Thymus (tissue), 11 donors: ENCODE measurements around the gene AHR. TPM values are rescaled to one million over a fixed set of nuclear protein-coding genes. Genes with fewer than 3 reads are reported as not detected.

ENCODE experiments used
- DNase-seq, 9 donors: peaks; one replicate each; pipeline ENCODE4 v3.0.0-alpha.2; 2013; ENCODE audit warnings: low spot score in 9 of 9, low read depth in 6 of 9, missing footprints in 1 of 9
- H3K27ac ChIP-seq, 2 donors: one replicate each; pipeline ENCODE4 v1.5.1; 2013; ENCODE audit warnings: control low read depth in 1 of 2, low read depth in 1 of 2, low read length in 1 of 2, mild to moderate bottlenecking in 1 of 2, moderate library complexity in 1 of 2
- H3K27me3 ChIP-seq, 2 donors: one replicate each; pipeline ENCODE4 v1.5.1; 2013; ENCODE audit warnings: low read length in 1 of 2; ENCODE audit not compliant: control insufficient read depth in 2 of 2, insufficient read depth in 1 of 2
- H3K36me3 ChIP-seq, 2 donors: one replicate each; pipeline ENCODE4 v1.5.1; 2013; ENCODE audit warnings: low read length in 1 of 2, mild to moderate bottlenecking in 1 of 2, moderate library complexity in 1 of 2; ENCODE audit not compliant: control insufficient read depth in 2 of 2, insufficient read depth in 2 of 2
- H3K4me1 ChIP-seq, 2 donors: one replicate each; pipeline ENCODE4 v1.5.1; 2013; ENCODE audit warnings: low read length in 2 of 2; ENCODE audit not compliant: control insufficient read depth in 2 of 2, insufficient read depth in 2 of 2
- H3K4me3 ChIP-seq, 2 donors: one replicate each; pipeline ENCODE4 v1.5.1; 2013; ENCODE audit warnings: low read length in 2 of 2, control low read depth in 1 of 2, mild to moderate bottlenecking in 1 of 2
- H3K9me3 ChIP-seq, 2 donors: one replicate each; pipeline ENCODE4 v1.5.1; 2013; ENCODE audit warnings: low read length in 1 of 2, mild to moderate bottlenecking in 1 of 2; ENCODE audit not compliant: control insufficient read depth in 2 of 2, insufficient read depth in 1 of 2
- WGBS: extraction: QIAGEN DNeasy Blood & Tissue Kit; methylation state at CpG from one replicate; pipeline ENCODE4 v1.1.7; 2013; 5-methylcytosine and 5-hydroxymethylcytosine counted together
- polyA plus RNA-seq: library from polyadenylated mRNA; stranded (reverse); fragments of 200-250 nt; gene quantifications from one replicate; pipeline ENCODE4 v1.2.3, GENCODE V29; 2013
- total RNA-seq: library from RNA; stranded (reverse); fragments of 120-200 nt; gene quantifications from one replicate; pipeline ENCODE4 v1.2.4, GENCODE V29; 2013
- donor health status: healthy.

Gene AHR
- total and polyA plus RNA-seq, 2 donors, result 16.8 to 41.7 TPM

GRCh38 chr7:17311194-17311593 is 12.7 kb downstream of the AHR start:
- no peaks in the 10 kb centered on the region for H3K36me3 ChIP-seq
- DNase-seq, result no peak
- no peaks in the 10 kb centered on the region for H3K4me1 ChIP-seq
- no peak overlapping the region for H3K27ac ChIP-seq
- no peak overlapping the region for H3K4me3 ChIP-seq
- 98% methylated on average over 4 of the region's 4 CpGs for WGBS
- no peaks in the 10 kb centered on the region for H3K9me3 ChIP-seq
- H3K27me3 ChIP-seq, result no peaks in the 10 kb centered on the region

GRCh38 chr7:17311952-17312351 is 13.5 kb downstream of the AHR start:
- H3K27me3 ChIP-seq, result no peaks in the 10 kb centered on the region
- no peak overlapping the region for H3K27ac ChIP-seq
- no peak overlapping the region for H3K4me3 ChIP-seq
- WGBS, result 93% methylated on average over 3 of the region's 3 CpGs
- no peaks in the 10 kb centered on the region for H3K36me3 ChIP-seq
- no peaks in the 10 kb centered on the region for H3K9me3 ChIP-seq
- no peak for DNase-seq
- H3K4me1 ChIP-seq, result no peaks in the 10 kb centered on the region

- no peak overlapping the region for H3K27ac ChIP-seq
- WGBS, result 96% methylated on average over 2 of the region's 2 CpGs
Observed at GRCh38 chr7:17312641-17313040, 14.2 kb downstream of the AHR start.

GRCh38 chr7:17313194-17313593 is 14.7 kb downstream of the AHR start:
- no peaks in the 10 kb centered on the region for H3K27me3 ChIP-seq
- 96% methylated on average over 5 of the region's 5 CpGs for WGBS
- no peaks in the 10 kb centered on the region for H3K4me1 ChIP-seq
- H3K4me3 ChIP-seq, result no peak overlapping the region
- no peak overlapping the region for H3K27ac ChIP-seq
- DNase-seq, result no peak
- no peaks in the 10 kb centered on the region for H3K36me3 ChIP-seq
- H3K9me3 ChIP-seq, result no peaks in the 10 kb centered on the region

More at GRCh38 chr7:17312641-17313040, 14.2 kb downstream of the AHR start:
- H3K9me3 ChIP-seq, result no peaks in the 10 kb centered on the region
- H3K36me3 ChIP-seq, result no peaks in the 10 kb centered on the region
- no peaks in the 10 kb centered on the region for H3K4me1 ChIP-seq
- DNase-seq, result no peak
- no peak overlapping the region for H3K4me3 ChIP-seq
- H3K27me3 ChIP-seq, result no peaks in the 10 kb centered on the region

- Histone ChIP-seq H3K36me3 (no peaks in the 10 kb centered on the region), H3K27ac (no peak overlapping the region), H3K9me3 (no peaks in the 10 kb centered on the region), H3K27me3 (no peaks in the 10 kb centered on the region), H3K4me1 (no peaks in the 10 kb centered on the region), H3K4me3 (no peak overlapping the region)
- DNase-seq, result no peak
Observed at GRCh38 chr7:17315974-17316373, 17.5 kb downstream of the AHR start.

GRCh38 chr7:17318146-17318545 is 19.7 kb downstream of the AHR start:
- Histone ChIP-seq H3K36me3 (no peaks in the 10 kb centered on the region), H3K4me1 (no peaks in the 10 kb centered on the region), H3K27me3 (no peaks in the 10 kb centered on the region), H3K27ac (no peak overlapping the region), H3K4me3 (no peak overlapping the region), H3K9me3 (no peaks in the 10 kb centered on the region)
- DNase-seq, result no peak
- WGBS, result 97% methylated on average over 3 of the region's 3 CpGs

- no peak overlapping the region for H3K27ac ChIP-seq
- H3K4me3 ChIP-seq, result no peak overlapping the region
- H3K27me3 ChIP-seq, result no peaks in the 10 kb centered on the region
- WGBS, result 99% methylated on average over 4 of the region's 4 CpGs
- no peaks in the 10 kb centered on the region for H3K36me3 ChIP-seq
- no peaks in the 10 kb centered on the region for H3K9me3 ChIP-seq
- H3K4me1 ChIP-seq, result no peaks in the 10 kb centered on the region
- DNase-seq, result no peak
Observed at GRCh38 chr7:17319164-17320101, 21.0 kb downstream of the AHR start.

GRCh38 chr7:17320102-17320497 is 21.6 kb downstream of the AHR start:
- Histone ChIP-seq H3K36me3 (no peaks in the 10 kb centered on the region), H3K27ac (no peak overlapping the region), H3K4me1 (no peaks in the 10 kb centered on the region), H3K9me3 (no peaks in the 10 kb centered on the region), H3K27me3 (no peaks in the 10 kb centered on the region), H3K4me3 (no peak overlapping the region)
- DNase-seq, result no peak

- Histone ChIP-seq H3K36me3 (no peaks in the 10 kb centered on the region), H3K9me3 (no peaks in the 10 kb centered on the region), H3K4me3 (no peak overlapping the region), H3K27me3 (no peaks in the 10 kb centered on the region), H3K27ac (no peak overlapping the region), H3K4me1 (no peaks in the 10 kb centered on the region)
- 90% methylated on average over 2 of the region's 2 CpGs for WGBS
- no peak for DNase-seq
Observed at GRCh38 chr7:17320657-17321056, 22.2 kb downstream of the AHR start.
